ENCODE data around the gene GBF1. TPM values are rescaled to one million over a fixed set of nuclear protein-coding genes. Genes with fewer than 3 reads are reported as not detected.

The GBF1 gene
- total RNA-seq, 1 donor from 2014 or later: 36.3 TPM

DNA sequence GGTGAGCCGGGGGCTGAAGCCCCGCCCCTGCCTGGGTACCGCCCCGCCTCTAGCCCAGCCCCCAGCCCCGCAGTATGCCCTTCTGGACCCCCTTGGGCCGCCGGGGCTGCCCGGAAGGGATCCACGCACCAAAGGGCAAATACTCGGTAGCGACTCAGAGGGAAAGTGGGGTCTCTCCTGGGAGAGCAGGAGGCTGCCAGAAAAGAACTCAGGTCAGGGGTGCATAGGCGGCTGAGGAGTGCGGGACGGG, 176.1 kb downstream of the GBF1 start:
- H3K4me3 ChIP-seq (ENCODE audit: low read depth, low read length): peak overlapping the region; percentile 96
- no peak for TF ChIP-seq CTCF (conservative IDR thresholded peaks at IDR 0.05; ENCODE audit: low read depth, low read length)
- no peak for DNase-seq (ENCODE audit: low read depth)

DNA sequence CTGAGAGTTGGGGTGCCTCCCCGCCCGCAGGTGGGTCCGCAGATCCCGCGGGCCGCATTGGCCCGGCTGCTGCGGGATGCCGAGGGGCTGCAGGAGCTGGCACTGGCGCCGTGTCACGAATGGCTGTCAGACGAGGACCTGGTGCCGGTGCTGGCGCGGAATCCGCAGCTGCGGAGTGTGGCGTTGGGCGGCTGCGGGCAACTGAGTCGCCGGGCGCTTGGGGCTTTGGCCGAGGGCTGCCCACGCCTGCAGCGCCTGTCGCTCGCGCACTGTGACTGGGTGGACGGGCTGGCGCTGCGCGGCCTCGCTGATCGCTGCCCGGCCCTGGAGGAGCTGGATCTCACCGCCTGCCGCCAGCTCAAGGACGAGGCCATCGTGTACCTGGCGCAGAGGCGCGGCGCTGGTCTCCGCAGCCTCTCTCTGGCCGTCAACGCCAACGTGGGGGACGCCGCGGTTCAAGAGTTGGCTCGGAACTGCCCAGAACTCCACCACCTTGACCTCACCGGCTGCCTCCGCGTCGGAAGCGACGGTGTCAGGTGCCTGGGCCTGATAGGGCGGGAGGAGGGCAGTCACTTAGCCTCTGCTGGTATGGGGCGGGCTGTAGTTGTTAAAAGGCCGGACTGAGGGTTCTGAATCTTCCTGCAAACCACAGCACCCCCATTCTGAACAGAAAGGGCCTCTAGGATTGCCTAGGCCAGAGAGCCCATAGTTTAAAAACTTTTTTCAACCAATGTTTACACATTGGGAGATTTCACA, 176.6 kb downstream of the GBF1 start:
- no peak for DNase-seq (ENCODE audit: low read depth)
- TF ChIP-seq CTCF (conservative IDR thresholded peaks at IDR 0.05; ENCODE audit: low read depth, low read length): no peak
- peak overlapping the region; percentile 96 for H3K4me3 ChIP-seq (ENCODE audit: low read depth, low read length)

DNA sequence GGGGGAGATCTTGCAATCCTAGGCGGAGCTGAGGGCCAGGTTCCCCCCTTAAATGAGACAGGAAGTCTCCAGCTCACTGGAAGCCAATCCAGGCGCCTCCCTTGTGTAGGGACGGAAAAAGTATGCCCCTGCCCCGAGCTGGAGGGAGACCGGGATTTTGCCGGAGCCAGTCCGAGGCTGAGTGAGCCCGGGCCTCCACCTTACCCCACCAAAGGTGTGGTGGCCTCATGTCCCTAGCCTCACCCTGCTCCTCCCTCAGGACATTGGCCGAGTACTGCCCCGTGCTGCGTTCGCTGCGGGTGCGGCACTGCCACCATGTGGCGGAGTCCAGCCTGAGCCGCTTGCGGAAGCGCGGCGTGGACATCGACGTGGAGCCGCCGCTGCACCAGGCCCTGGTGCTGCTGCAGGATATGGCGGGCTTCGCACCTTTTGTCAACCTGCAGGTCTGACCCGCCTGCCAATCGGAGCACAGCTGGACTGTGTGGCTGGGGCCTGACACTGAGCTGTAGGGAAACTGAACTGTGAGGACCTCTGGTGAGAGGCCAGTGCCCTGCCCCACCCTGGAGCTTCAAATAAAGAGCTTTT, 177.3 kb downstream of the GBF1 start:
- DNase-seq (ENCODE audit: low read depth): no peak
- peak overlapping the region; percentile 96 for H3K4me3 ChIP-seq (ENCODE audit: low read depth, low read length)
- TF ChIP-seq CTCF (conservative IDR thresholded peaks at IDR 0.05; ENCODE audit: low read depth, low read length): peak; percentile 75

DNA sequence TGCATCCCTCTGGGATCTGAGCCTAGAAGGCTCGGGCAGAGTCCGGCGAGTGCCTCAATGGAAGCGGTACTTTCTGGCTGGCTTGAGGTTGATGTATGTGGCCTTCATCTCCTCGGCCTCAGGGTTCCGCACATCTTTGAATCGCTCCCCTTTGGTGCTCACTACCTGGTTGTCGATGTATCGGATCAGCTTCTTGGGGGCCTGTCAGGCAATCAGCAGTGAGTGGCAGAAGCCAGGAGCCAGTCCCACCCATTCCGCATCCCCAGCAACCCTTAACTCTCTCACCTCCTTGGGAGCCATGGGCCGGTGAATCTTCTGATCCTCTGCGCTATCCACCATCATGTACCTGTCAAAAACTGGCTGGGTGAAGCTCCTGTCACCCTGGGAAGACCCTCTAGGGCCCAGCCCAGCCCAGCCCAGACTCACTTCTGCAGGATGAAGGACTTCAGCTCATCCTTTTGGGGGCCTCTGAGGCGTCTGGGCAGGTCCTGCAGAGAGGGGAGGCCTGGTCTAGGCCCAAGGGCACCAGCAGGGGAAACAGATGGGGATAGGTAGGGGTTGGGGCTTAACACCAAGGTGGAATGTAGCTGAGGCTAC, 178.1 kb downstream of the GBF1 start:
- H3K4me3 ChIP-seq (ENCODE audit: low read depth, low read length): no peak overlapping the region
- no peak for TF ChIP-seq CTCF (conservative IDR thresholded peaks at IDR 0.05; ENCODE audit: low read depth, low read length)
- no peak for DNase-seq (ENCODE audit: low read depth)

DNA sequence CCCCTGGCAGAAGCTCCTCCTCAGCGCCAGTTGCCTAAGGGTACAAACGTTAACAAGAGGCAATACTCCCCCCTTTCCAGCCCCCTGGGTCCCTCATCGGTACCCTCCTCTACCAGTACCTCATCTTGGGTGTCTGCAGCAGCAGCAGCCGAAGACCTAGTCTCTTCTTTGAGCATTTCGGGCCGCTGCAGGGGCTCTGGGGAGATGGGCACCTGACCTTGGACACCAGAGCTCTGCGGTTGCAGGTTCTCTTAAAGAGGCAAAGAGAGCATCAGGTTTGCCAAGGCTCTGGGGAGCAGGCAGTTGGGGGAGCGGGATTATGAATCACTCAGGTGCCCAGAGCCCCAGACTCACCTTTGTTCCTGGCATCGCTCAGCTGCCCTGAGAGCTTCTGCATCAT, 178.8 kb downstream of the GBF1 start:
- no peak overlapping the region for H3K4me3 ChIP-seq (ENCODE audit: low read depth, low read length)
- no peak for TF ChIP-seq CTCF (conservative IDR thresholded peaks at IDR 0.05; ENCODE audit: low read depth, low read length)
- DNase-seq (ENCODE audit: low read depth): no peak

DNA sequence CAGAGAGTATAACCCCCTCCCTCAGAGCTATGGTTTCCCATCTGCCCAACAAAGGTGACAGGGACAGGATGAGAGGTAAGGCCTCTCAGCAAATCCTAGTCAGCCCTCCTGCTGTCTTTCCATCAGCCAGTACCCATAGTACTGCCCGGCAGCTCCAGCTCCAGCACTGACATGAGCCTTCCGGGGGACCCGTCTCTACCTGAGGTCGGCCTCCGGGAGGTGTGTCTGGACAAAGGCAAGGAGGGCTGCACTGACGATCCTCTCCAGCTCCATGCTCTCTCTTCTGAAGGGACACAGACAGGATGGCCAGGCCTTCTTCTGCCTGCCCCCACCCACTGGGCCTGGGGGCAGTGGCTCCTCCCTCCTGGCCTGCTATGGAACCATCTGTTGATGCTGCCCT, 179.6 kb downstream of the GBF1 start:
- no peak for TF ChIP-seq CTCF (conservative IDR thresholded peaks at IDR 0.05; ENCODE audit: low read depth, low read length)
- no peak overlapping the region for H3K4me3 ChIP-seq (ENCODE audit: low read depth, low read length)
- no peak for DNase-seq (ENCODE audit: low read depth)

DNA sequence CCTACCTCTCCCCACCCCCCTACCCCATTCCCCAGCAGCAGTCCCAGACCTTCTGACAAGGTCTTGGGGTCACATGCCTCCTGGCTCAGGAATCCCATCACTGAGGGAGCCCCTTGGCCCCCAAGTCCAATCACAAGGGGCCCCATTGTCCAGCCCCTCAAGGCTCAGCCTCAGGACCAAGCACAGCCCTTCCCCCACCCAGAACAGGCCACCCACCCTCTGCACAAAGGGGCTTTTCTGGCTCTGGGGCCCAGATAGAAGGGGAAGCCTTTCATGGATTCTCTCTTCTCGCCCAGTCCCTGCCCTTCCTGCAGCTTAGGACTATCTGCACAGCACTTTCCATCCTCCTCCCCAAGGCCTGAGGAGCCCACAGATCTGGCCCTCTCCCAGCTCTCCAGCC, 180.1 kb downstream of the GBF1 start:
- no peak for TF ChIP-seq CTCF (conservative IDR thresholded peaks at IDR 0.05; ENCODE audit: low read depth, low read length)
- no peak for DNase-seq (ENCODE audit: low read depth)
- H3K4me3 ChIP-seq (ENCODE audit: low read depth, low read length): no peak overlapping the region

Measured in epithelial cell of proximal tubule (primary cell).